Nephron progenitor cell (in vitro differentiated cells): Measurements from ENCODE around the gene ACSS1.

ENCODE experiments used
- DNase-seq: peaks from one replicate; pipeline ENCODE4 v3.0.0; 2021
- H3K27ac Mint-ChIP-seq: 2 replicates; pipeline ENCODE4 v1.8.0; 2021; ENCODE audit warnings: mild to moderate bottlenecking, moderate library complexity, mixed read lengths
- H3K27me3 Mint-ChIP-seq: 2 replicates; pipeline ENCODE4 v1.8.0; 2021; ENCODE audit warnings: mild to moderate bottlenecking, low read depth, mixed read lengths; ENCODE audit not compliant: poor library complexity
- H3K36me3 Mint-ChIP-seq: 2 replicates; pipeline ENCODE4 v1.8.0; 2021; ENCODE audit warnings: low read depth, mixed read lengths
- H3K4me1 Mint-ChIP-seq: 2 replicates; pipeline ENCODE4 v1.8.0; 2021; ENCODE audit warnings: mixed read lengths
- H3K4me3 Mint-ChIP-seq: 2 replicates; pipeline ENCODE4 v1.8.0; 2021; ENCODE audit warnings: mild to moderate bottlenecking, moderate library complexity, mixed read lengths
- H3K9me3 Mint-ChIP-seq: 2 replicates; pipeline ENCODE4 v1.8.0; 2021; ENCODE audit warnings: mild to moderate bottlenecking, moderate library complexity, mixed read lengths
- CTCF ChIP-seq: fragments of 200-600 bp; sonication (generic); IDR thresholded peaks from 2 replicates; pipeline ENCODE4 v1.5.0; 2021; ENCODE audit warnings: antibody characterized with exemption

The ACSS1 gene

GRCh38 chr20:24964506-24964840 is 93.5 kb downstream of the ACSS1 start:
- Mint-ChIP-seq H3K27me3 (no peaks in the 10 kb centered on the region), H3K36me3 (peaks cover 66% of the 10 kb centered on the region), H3K27ac (no peak overlapping the region), H3K4me1 (peaks cover 8% of the 10 kb centered on the region), H3K9me3 (no peaks in the 10 kb centered on the region), H3K4me3 (no peak overlapping the region)
- TF ChIP-seq CTCF: no peak
- DNase-seq: no peak

DNA sequence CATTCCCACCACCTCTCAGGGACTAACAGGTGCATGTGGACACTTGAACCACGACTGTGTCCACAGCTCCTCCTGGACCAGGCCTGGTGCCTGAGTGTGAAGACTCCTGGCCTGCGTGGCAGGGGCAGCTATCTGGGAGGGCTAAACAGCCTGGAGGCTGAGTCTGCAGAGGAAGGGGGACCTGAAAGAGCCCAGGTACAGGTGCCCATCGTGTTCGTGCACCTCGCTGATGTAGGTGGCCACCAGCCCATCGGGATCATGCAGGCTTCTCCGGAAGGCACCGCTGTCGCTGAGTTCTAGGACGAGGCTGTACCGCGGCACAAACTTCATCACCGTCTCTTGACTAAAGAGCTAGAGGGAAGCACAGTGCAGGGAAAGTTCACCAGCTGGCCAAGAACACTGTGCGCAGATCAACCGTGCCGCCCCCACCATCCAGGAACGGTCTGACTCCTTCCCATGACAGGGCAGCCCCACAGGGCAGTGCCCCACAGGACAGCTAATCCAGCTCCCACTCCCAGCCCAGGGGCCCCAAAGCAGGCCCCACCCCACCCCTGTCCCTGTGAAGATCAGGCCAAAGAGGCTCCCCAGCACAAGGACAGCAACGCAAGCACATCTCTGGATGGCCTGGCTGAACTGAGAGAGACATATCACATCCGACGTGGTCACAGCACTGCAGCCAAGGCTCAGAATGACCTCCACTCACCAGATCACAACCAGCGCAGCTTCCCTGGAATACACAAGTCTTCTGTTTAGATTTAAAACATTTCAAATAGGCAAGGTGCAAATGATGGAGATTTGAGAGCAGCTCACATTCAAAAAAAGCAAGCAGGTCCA is 94.0 kb downstream of the ACSS1 start:
- Mint-ChIP-seq H3K36me3 (peaks cover 60% of the 10 kb centered on the region), H3K27me3 (no peaks in the 10 kb centered on the region)
- TF ChIP-seq CTCF: no peak

DNA sequence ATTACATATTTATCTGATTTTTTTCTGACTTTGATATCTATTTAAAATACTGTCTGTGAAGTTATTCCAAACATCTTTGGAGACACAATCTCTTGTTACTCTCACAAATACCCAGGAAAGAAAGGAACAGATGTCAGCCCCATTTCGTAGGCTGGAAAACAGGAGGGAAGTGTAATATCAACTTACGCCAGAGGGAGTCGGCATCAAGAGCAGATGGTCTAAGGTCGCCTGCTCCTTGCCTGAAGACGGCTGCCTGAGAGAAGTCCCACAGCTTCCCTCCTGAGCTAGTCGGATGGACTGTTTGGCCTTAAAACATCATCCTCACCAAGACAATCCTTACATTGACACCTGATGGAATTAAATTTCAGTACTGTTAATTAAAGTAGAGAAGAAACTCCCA is 95.4 kb downstream of the ACSS1 start:
- Mint-ChIP-seq H3K4me3 (no peak overlapping the region), H3K36me3 (peaks cover 47% of the 10 kb centered on the region), H3K4me1 (peaks cover 8% of the 10 kb centered on the region), H3K27me3 (no peaks in the 10 kb centered on the region), H3K9me3 (no peaks in the 10 kb centered on the region), H3K27ac (peak overlapping the region; percentile 14)
- TF ChIP-seq CTCF: no peak
- DNase-seq: no peak

More for the DNA sequence above, 94.0 kb downstream of the ACSS1 start:
- H3K27ac Mint-ChIP-seq: no peak overlapping the region
- no peak for DNase-seq
- peaks cover 8% of the 10 kb centered on the region for H3K4me1 Mint-ChIP-seq
- no peak overlapping the region for H3K4me3 Mint-ChIP-seq
- H3K9me3 Mint-ChIP-seq: no peaks in the 10 kb centered on the region

DNA sequence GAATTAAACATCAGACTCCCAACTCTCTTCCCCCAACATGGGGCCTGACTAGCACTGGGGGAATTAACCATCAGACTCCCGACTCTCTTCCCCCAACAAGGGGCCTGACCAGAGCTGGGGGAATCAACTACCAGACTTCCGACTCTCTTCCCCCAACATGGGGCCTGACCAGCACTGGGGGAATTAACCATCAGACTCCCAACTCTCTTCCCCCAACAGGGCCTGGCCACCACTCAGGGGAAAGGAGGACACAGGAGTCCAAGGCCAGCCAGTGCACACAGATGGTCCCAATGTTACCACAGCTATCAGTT is 95.8 kb downstream of the ACSS1 start:
- Mint-ChIP-seq H3K4me1 (peaks cover 8% of the 10 kb centered on the region), H3K36me3 (peaks cover 44% of the 10 kb centered on the region), H3K27ac (no peak overlapping the region), H3K9me3 (no peaks in the 10 kb centered on the region), H3K27me3 (no peaks in the 10 kb centered on the region), H3K4me3 (no peak overlapping the region)
- DNase-seq: no peak
- no peak for TF ChIP-seq CTCF

- peaks cover 8% of the 10 kb centered on the region for H3K4me1 Mint-ChIP-seq
- H3K27ac Mint-ChIP-seq: no peak overlapping the region
- peaks cover 43% of the 10 kb centered on the region for H3K36me3 Mint-ChIP-seq
- no peaks in the 10 kb centered on the region for H3K9me3 Mint-ChIP-seq
- no peak for DNase-seq
- no peak overlapping the region for H3K4me3 Mint-ChIP-seq
- no peak for TF ChIP-seq CTCF
- no peaks in the 10 kb centered on the region for H3K27me3 Mint-ChIP-seq
Measured at GRCh38 chr20:24961384-24962181, 96.4 kb downstream of the ACSS1 start.
